HepG2 (cell line): ENCODE measurements around the gene MCAT. TPM values are rescaled to one million over a fixed set of nuclear protein-coding genes. Genes with fewer than 3 reads are reported as not detected.

Source experiments
- ARID2 ChIP-seq: sonication (generic); formaldehyde crosslinking; IDR thresholded peaks from 2 replicates; pipeline ENCODE4 v1.8.1; 2022; ENCODE audit warnings: mild to moderate bottlenecking, missing genetic modification reagents, borderline replicate concordance
- ASH2L ChIP-seq: fragments of 300-600, 200-600 bp; sonication (generic); IDR thresholded peaks from 2 replicates; pipeline ENCODE4 v1.7.0; 2017; ENCODE audit warnings: low read depth, mild to moderate bottlenecking, moderate library complexity, mixed read lengths, low read length; ENCODE audit not compliant: insufficient read length
- HDAC1 ChIP-seq: sonication (generic); formaldehyde crosslinking; IDR thresholded peaks from 2 replicates; pipeline ENCODE4 v1.5.1; 2020; ENCODE audit warnings: mild to moderate bottlenecking, missing genetic modification reagents
- KDM2A ChIP-seq: sonication (generic); formaldehyde crosslinking; IDR thresholded peaks from 2 replicates; pipeline ENCODE4 v1.4.0; 2020; ENCODE audit warnings: low read depth, missing genetic modification reagents, borderline replicate concordance
- MTF2 ChIP-seq: sonication (generic); formaldehyde crosslinking; IDR thresholded peaks from 2 replicates; pipeline ENCODE4 v1.5.0; 2020; ENCODE audit warnings: missing genetic modification reagents, borderline replicate concordance
- PAF1 ChIP-seq: IDR thresholded peaks from 2 replicates; pipeline ENCODE4 v1.6.1; 2016; ENCODE audit warnings: missing genetic modification reagents, missing compliant biosample characterization
- PHF8 ChIP-seq: sonication (generic); formaldehyde crosslinking; IDR thresholded peaks from 2 replicates; pipeline ENCODE4 v1.5.0; 2020; ENCODE audit warnings: missing genetic modification reagents
- TBX2 ChIP-seq: sonication (generic); formaldehyde crosslinking; IDR thresholded peaks from 2 replicates; pipeline ENCODE4 v1.5.0; 2020; ENCODE audit warnings: missing genetic modification reagents, mild to moderate bottlenecking, borderline replicate concordance
- TEAD3 ChIP-seq: optimal IDR thresholded peaks from 2 replicates; pipeline ENCODE3; 2016; ENCODE audit warnings: borderline replicate concordance
- TIGD3 ChIP-seq: sonication (generic); formaldehyde crosslinking; IDR thresholded peaks from 2 replicates; pipeline ENCODE4 v1.5.1; 2020; ENCODE audit warnings: mild to moderate bottlenecking, missing genetic modification reagents, borderline replicate concordance
- U2AF1 ChIP-seq: fragments of 200-400 bp; formaldehyde crosslinking; optimal IDR thresholded peaks from 2 replicates; pipeline ENCODE3; 2017; ENCODE audit warnings: mild to moderate bottlenecking, low read depth, low read length
- ZBTB4 ChIP-seq: sonication (generic); formaldehyde crosslinking; IDR thresholded peaks from 2 replicates; pipeline ENCODE4 v1.4.0; 2020; ENCODE audit warnings: missing genetic modification reagents, mild to moderate bottlenecking, borderline replicate concordance
- ZFP82 ChIP-seq: sonication (generic); formaldehyde crosslinking; IDR thresholded peaks from 2 replicates; pipeline ENCODE4 v1.5.1; 2020; ENCODE audit warnings: mild to moderate bottlenecking, missing genetic modification reagents, borderline replicate concordance
- ZNF224 ChIP-seq: sonication (generic); formaldehyde crosslinking; IDR thresholded peaks from 2 replicates; pipeline ENCODE4 v1.5.0; 2020; ENCODE audit warnings: mild to moderate bottlenecking, missing genetic modification reagents
- ZNF235 ChIP-seq: sonication (generic); formaldehyde crosslinking; IDR thresholded peaks from 2 replicates; pipeline ENCODE4 v1.8.1; 2023; ENCODE audit warnings: mild to moderate bottlenecking, missing genetic modification reagents, borderline replicate concordance
- ZNF687 ChIP-seq: sonication (generic); formaldehyde crosslinking; IDR thresholded peaks from 2 replicates; pipeline ENCODE4 v1.5.1; 2020; ENCODE audit warnings: mild to moderate bottlenecking, missing genetic modification reagents, moderate library complexity
- polyA plus RNA-seq, 8 experiments: library from polyadenylated mRNA; depleted of rRNA in 3 of 8; stranded (reverse) in 7 of 8; unstranded in 1 of 8; fragments of >200 nt; fragmentation: Illumina TruSeq in 4 of 8; extraction: Trizol in 4 of 8; gene quantifications; 2 replicates each; pipeline versions ENCODE4 v1.2.1 to v1.2.3, GENCODE V29; 2011 to 2016; ENCODE audit warnings: low read depth in 4 of 8, missing spikeins in 1 of 8, mixed read lengths in 1 of 8; ENCODE audit not compliant: insufficient read depth in 1 of 8
- total RNA-seq, 5 experiments: library from RNA; depleted of rRNA; stranded (reverse); fragments of >200 nt; fragmentation: Illumina TruSeq; extraction: Trizol; gene quantifications; 2 replicates each; pipeline ENCODE4 v1.2.3, GENCODE V29; 2016; ENCODE audit warnings: low read depth in 1 of 5
- TF ChIP-seq, protein P1 (sequence below): sonication (generic); formaldehyde crosslinking; IDR thresholded peaks from 2 replicates; pipeline ENCODE4 v1.9.0; 2021; ENCODE audit warnings: missing genetic modification reagents, mild to moderate bottlenecking, borderline replicate concordance

The MCAT gene
- total and polyA plus RNA-seq, 2 of the 13 experiments (the other 11 are each of a cell fraction or from before 2014, with no cell fraction given), result 9.3 to 16.7 TPM

GRCh38 chr22:43110927-43111623 lies 32.1 kb downstream of the MCAT start (continued):
- TF ChIP-seq HDAC1 (CRISPR knock-in tag) (peak; percentile 5; the same call in 1 of the 2 replicates), PHF8 (CRISPR knock-in tag) (peak; percentile 23; the same call in 1 of the 2 replicates), TIGD3 (CRISPR knock-in tag) (no peak), KDM2A (CRISPR knock-in tag) (peak; percentile 16; the same call in 1 of the 2 replicates), ZNF235 (CRISPR knock-in tag) (0 out of 2 replicates have a peak, but pooled peaks have one; percentile 32), ZNF224 (CRISPR knock-in tag) (peak; percentile 45; the same call in 1 of the 2 replicates), TBX2 (peak; percentile 64; the same call in 1 of the 2 replicates), MTF2 (peak; percentile 77; the same call in 1 of the 2 replicates), ASH2L (peak; percentile 1), TEAD3 (CRISPR knock-in tag) (peak; percentile 21), ZBTB4 (CRISPR knock-in tag) (peak; percentile 72; the same call in 1 of the 2 replicates), ZNF687 (CRISPR knock-in tag) (peak; percentile 68), ARID2 (CRISPR knock-in tag) (no peak), U2AF1 (no peak), ZFP82 (CRISPR knock-in tag) (0 out of 2 replicates have a peak, but pooled peaks have one; percentile 48), PAF1 (CRISPR knock-in tag) (no peak)
- TF ChIP-seq, protein P1, sequence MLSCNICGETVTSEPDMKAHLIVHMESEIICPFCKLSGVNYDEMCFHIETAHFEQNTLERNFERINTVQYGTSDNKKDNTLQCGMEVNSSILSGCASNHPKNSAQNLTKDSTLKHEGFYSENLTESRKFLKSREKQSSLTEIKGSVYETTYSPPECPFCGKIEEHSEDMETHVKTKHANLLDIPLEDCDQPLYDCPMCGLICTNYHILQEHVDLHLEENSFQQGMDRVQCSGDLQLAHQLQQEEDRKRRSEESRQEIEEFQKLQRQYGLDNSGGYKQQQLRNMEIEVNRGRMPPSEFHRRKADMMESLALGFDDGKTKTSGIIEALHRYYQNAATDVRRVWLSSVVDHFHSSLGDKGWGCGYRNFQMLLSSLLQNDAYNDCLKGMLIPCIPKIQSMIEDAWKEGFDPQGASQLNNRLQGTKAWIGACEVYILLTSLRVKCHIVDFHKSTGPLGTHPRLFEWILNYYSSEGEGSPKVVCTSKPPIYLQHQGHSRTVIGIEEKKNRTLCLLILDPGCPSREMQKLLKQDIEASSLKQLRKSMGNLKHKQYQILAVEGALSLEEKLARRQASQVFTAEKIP (CRISPR knock-in tag), result no peak
